ENCODE measurements around the gene RABGAP1L.

DNA sequence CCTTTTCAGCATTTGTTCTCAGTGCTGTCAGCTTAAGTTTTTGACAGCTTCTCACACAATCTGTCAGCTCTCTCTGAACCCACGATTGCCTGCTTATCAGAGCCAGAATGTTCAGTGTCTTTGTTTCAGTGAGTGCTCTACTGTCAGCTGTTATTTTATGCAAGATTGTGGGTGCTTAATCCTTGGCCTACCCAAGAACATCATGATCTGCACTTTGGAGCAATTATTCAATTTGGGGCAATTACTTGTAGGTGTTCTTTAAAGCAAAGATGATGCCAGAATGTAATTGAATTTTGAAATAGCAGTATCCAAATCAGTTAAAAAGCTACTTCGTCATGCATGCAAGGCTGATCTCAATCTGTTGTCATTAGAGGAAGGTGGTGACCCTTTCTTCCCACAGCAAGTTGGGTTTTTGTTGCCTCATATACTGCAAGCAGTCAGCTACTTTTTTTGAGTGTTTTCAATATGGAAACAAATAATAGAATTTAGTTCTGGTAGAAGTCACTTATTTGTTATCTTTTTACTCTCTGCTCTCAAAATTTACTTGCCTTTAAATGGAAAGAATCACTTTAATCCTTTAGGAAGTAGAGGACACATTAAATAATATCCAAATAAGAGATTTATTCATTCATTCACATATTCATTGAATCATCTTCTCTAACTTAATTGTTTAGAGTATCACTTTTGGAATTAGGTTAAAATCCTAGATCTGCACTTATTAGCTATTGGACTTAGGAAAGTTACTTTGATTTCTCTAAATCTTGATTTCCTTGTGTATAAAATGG, 586.9 kb downstream of the RABGAP1L start:
- TF ChIP-seq, protein P1, sequence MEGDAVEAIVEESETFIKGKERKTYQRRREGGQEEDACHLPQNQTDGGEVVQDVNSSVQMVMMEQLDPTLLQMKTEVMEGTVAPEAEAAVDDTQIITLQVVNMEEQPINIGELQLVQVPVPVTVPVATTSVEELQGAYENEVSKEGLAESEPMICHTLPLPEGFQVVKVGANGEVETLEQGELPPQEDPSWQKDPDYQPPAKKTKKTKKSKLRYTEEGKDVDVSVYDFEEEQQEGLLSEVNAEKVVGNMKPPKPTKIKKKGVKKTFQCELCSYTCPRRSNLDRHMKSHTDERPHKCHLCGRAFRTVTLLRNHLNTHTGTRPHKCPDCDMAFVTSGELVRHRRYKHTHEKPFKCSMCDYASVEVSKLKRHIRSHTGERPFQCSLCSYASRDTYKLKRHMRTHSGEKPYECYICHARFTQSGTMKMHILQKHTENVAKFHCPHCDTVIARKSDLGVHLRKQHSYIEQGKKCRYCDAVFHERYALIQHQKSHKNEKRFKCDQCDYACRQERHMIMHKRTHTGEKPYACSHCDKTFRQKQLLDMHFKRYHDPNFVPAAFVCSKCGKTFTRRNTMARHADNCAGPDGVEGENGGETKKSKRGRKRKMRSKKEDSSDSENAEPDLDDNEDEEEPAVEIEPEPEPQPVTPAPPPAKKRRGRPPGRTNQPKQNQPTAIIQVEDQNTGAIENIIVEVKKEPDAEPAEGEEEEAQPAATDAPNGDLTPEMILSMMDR (conservative IDR thresholded peaks at IDR 0.05): no peak
- no peak for TF ChIP-seq ZFX (IDR thresholded peaks at IDR 0.05)

Data from C4-2B (cell line).